ENCODE results near the gene ZNF524. TPM values are rescaled to one million over a fixed set of nuclear protein-coding genes. Genes with fewer than 3 reads are reported as not detected.
"Not testable (repeated sequence)": the region's sequence is repeated elsewhere in the genome, so short reads cannot be mapped to it uniquely, and the experiment has no call there.

Gene ZNF524
- total RNA-seq, 1 donor = 10.8 TPM

- H3K4me3 ChIP-seq (ENCODE audit: low read depth, low read length) = no peak overlapping the region
- TF ChIP-seq, protein P1, sequence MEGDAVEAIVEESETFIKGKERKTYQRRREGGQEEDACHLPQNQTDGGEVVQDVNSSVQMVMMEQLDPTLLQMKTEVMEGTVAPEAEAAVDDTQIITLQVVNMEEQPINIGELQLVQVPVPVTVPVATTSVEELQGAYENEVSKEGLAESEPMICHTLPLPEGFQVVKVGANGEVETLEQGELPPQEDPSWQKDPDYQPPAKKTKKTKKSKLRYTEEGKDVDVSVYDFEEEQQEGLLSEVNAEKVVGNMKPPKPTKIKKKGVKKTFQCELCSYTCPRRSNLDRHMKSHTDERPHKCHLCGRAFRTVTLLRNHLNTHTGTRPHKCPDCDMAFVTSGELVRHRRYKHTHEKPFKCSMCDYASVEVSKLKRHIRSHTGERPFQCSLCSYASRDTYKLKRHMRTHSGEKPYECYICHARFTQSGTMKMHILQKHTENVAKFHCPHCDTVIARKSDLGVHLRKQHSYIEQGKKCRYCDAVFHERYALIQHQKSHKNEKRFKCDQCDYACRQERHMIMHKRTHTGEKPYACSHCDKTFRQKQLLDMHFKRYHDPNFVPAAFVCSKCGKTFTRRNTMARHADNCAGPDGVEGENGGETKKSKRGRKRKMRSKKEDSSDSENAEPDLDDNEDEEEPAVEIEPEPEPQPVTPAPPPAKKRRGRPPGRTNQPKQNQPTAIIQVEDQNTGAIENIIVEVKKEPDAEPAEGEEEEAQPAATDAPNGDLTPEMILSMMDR (IDR thresholded peaks at IDR 0.05; ENCODE audit: insufficient read depth, low read length) = no peak
- no peak for DNase-seq (ENCODE audit: low read depth)
Measured at GRCh38 chr19:55554741-55555152, 45.3 kb upstream of the ZNF524 start.

GRCh38 chr19:55559684-55560083 is 40.4 kb upstream of the ZNF524 start:
- no peak overlapping the region for H3K4me3 ChIP-seq (ENCODE audit: low read depth, low read length)
- TF ChIP-seq, protein P1 (IDR thresholded peaks at IDR 0.05; ENCODE audit: insufficient read depth, low read length) = no peak
- no peak for DNase-seq (ENCODE audit: low read depth)

DNA sequence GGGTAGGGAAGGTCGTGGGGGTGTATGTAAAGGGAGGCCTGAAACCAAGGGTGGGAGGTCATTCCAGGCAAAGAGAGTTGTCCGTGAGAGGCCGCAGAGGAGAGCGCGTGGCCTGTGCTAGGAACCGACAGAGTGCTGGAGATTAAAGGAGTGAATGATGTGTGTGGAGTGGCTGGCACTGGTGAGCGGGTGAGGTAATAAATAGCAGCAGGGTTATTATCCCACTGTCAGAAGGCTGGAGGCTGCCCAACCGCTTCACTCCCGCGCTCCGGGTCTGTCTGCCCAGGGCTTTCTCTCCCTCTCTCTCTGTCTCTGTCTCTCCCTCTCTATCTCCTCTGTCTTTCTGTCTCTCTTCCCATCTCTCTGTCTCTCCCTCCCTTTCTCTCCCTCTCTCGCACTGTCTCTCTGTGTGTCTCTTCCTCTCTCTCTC is 36.8 kb upstream of the ZNF524 start:
- DNase-seq (ENCODE audit: low read depth) = peak; percentile 47
- TF ChIP-seq, protein P1 (IDR thresholded peaks at IDR 0.05; ENCODE audit: insufficient read depth, low read length) = no peak
- no peak overlapping the region for H3K4me3 ChIP-seq (ENCODE audit: low read depth, low read length)

GRCh38 chr19:55566823-55567222 is 33.3 kb upstream of the ZNF524 start:
- TF ChIP-seq, protein P1 (IDR thresholded peaks at IDR 0.05; ENCODE audit: insufficient read depth, low read length) = no peak
- no peak overlapping the region for H3K4me3 ChIP-seq (ENCODE audit: low read depth, low read length)
- no peak for DNase-seq (ENCODE audit: low read depth)

DNA sequence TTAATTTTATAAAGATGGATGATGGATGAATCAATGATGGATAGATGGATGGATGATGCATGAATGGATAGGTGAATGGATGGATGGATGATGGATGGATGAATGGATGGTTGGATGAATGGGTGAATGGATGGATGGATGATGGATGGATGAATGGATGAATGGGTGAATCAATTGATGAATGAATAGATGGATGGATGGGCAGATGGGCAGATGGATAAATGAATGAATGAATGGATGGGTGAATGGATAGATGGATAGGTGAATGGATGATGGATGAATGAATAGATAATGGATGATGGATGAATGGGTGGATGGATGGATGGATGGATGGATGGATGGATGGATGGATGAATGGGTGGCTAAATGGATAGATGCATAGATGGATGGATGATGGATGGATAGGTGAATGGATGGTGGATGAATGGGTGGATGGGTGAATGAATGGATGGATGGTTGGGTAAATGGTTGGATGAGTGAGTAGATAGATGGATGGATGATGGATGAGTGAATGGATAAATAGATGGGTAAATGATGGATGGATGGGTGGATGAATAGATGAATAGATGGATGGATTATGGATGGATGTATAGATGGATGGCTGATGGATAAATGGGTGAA is 32.3 kb upstream of the ZNF524 start:
- DNase-seq (ENCODE audit: low read depth) = no peak
- no peak overlapping the region for H3K4me3 ChIP-seq (ENCODE audit: low read depth, low read length)
- TF ChIP-seq, protein P1 (IDR thresholded peaks at IDR 0.05; ENCODE audit: insufficient read depth, low read length) = no peak

- not testable (repeated sequence) for H3K4me3 ChIP-seq (ENCODE audit: low read depth, low read length)
Measured at GRCh38 chr19:55569477-55569876, 30.6 kb upstream of the ZNF524 start.

GRCh38 chr19:55573929-55574328 is 26.2 kb upstream of the ZNF524 start:
- not testable (repeated sequence) for DNase-seq (ENCODE audit: low read depth); H3K4me3 ChIP-seq (ENCODE audit: low read depth, low read length)

More at GRCh38 chr19:55569477-55569876, 30.6 kb upstream of the ZNF524 start:
- DNase-seq (ENCODE audit: low read depth) = not testable (repeated sequence)

GRCh38 chr19:55576746-55577145 is 23.3 kb upstream of the ZNF524 start:
- TF ChIP-seq, protein P1 (IDR thresholded peaks at IDR 0.05; ENCODE audit: insufficient read depth, low read length) = no peak
- no peak overlapping the region for H3K4me3 ChIP-seq (ENCODE audit: low read depth, low read length)
- no peak for DNase-seq (ENCODE audit: low read depth)
